Endothelial cell of umbilical vein (primary cell): ENCODE results near the gene IYD.

Source experiments
- CTCF ChIP-seq, 2 donors: IDR thresholded peaks; 1 replicate in 1 of 2; 2 replicates in 1 of 2; pipeline ENCODE4 v1.5.1; 2011; ENCODE audit warnings: low read length in 2 of 2, mild to moderate bottlenecking in 2 of 2, moderate library complexity in 2 of 2, control low read depth in 1 of 2, inconsistent platforms in 1 of 2, low read depth in 1 of 2; ENCODE audit not compliant: insufficient read depth in 1 of 2; ENCODE audit errors: extremely low read depth in 1 of 2
- POLR2A ChIP-seq: IDR thresholded peaks from 2 replicates; pipeline ENCODE4 v1.6.1; 2012; ENCODE audit warnings: low read depth, mild to moderate bottlenecking, control low read depth, low read length

- TF ChIP-seq CTCF (IDR thresholded peaks at IDR 0.05; ENCODE audit: extremely low read depth in 1 of 2, insufficient read depth in 1 of 2, low read depth in 1 of 2, low read length in 2 of 2) (no peak), POLR2A (no peak)
Measured at GRCh38 chr6:150382171-150382570, 13.4 kb downstream of the IYD start.
